ENCODE measurements around the gene SEZ6L2. TPM values are rescaled to one million over a fixed set of nuclear protein-coding genes. Genes with fewer than 3 reads are reported as not detected.

SEZ6L2 gene
- total and polyA plus RNA-seq, 2 of the 13 experiments (the other 11 are each of a cell fraction or from before 2014, with no cell fraction given): 14.9 to 16.9 TPM

DNA sequence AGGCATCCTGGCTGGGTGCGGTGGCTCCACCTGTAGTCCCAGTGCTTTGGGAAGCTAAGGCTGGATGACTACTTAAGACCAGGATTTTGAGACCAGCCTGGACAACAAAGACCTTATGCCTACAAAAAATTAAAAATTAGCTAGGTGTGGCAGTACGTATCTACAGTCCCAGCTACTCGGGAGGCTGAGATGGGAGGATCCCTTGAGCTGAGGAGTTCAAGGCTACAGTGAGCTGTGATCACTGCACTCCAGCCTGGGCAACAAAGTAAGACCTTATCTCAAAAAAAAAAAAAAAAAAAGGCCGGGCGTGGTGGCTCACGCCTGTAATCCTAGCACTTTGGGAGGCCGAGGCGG is 73.0 kb downstream of the SEZ6L2 start:
- Histone ChIP-seq H3K9ac (ENCODE audit: insufficient read depth, low read depth, low read length) (peak overlapping the region; percentile 6; the same call in 1 of the 2 replicates), H3K27ac (ENCODE audit: extremely low read length, insufficient read depth, low read length) (peak overlapping the region; percentile 16), H3K27me3 (ENCODE audit: control insufficient read depth in 1 of 2, insufficient read depth in 2 of 2, low read length in 2 of 2) (no peaks in the 10 kb centered on the region), H3K79me2 (ENCODE audit: insufficient read depth, low read length) (peaks cover 7% of the 10 kb centered on the region), H2AFZ (ENCODE audit: low read length) (no peak overlapping the region), H3K4me2 (ENCODE audit: low read depth, low read length) (peak overlapping the region; percentile 38), H3K4me3 (replicated peaks in 1 of 3; ENCODE audit: insufficient read depth in 1 of 3, low read depth in 2 of 3, low read length in 3 of 3) (no peak overlapping the region), H4K20me1 (ENCODE audit: insufficient read depth, low read length) (no peaks in the 10 kb centered on the region), H3K36me3 (replicated peaks in 1 of 2; ENCODE audit: control insufficient read depth in 1 of 2, insufficient read depth in 2 of 2, low read length in 2 of 2) (no peaks in the 10 kb centered on the region), H3K9me3 (ENCODE audit: low read length) (no peaks in the 10 kb centered on the region), H3K4me1 (ENCODE audit: insufficient read depth, low read length) (peaks cover 93% of the 10 kb centered on the region)
- intact Hi-C loops (cut with micrococcal nuclease; ENCODE audit: unreplicated experiment) (loop anchor here (5.0 kb wide), 1 partner anchor 36 kb away; the partner anchor contains the start of gene CDIPT), in situ Hi-C loops (cut with HindIII; ENCODE audit: extremely low pct_ligation_motif_present, low pct_unique_long_range_greater_than_20kb) (no loop called here)
- ATAC-seq: peak; percentile 1; the same call in 2 of the 3 replicates
- FAIRE-seq: peak; percentile 26
- POLR2A ChIA-PET: interaction anchor here (0.7 to 6.6 kb wide), 14 partner anchors 7 to 152 kb away, joined by 3 to 145 read pairs (median 4); partner anchors contain the start of genes CDIPT, MAZ, MVP and PAGR1
- no peak for DNase-seq (ENCODE audit: low spot score)
- CTCF ChIA-PET (ENCODE audit: low intra/inter-chr PET ratio, low total read pairs): no interaction called here
- no TSS peak for BruUV-seq (replicated peaks)
- TF ChIP-seq ZNF788 (CRISPR knock-in tag; IDR thresholded peaks at IDR 0.05; ENCODE audit: borderline replicate concordance) (0 out of 2 replicates have a peak, but pooled peaks have one; percentile 36), ZNF121 (CRISPR knock-in tag; IDR thresholded peaks at IDR 0.05) (0 out of 2 replicates have a peak, but pooled peaks have one; percentile 46), ZNF263 (CRISPR knock-in tag; IDR thresholded peaks at IDR 0.05) (peak; percentile 40; the same call in 1 of the 2 replicates), ZNF547 (CRISPR knock-in tag; IDR thresholded peaks at IDR 0.05) (0 out of 2 replicates have a peak, but pooled peaks have one; percentile 12), XRCC5 (optimal IDR thresholded peaks at IDR 0.05; ENCODE audit: low read length) (peak; percentile 5), KDM2A (CRISPR knock-in tag; IDR thresholded peaks at IDR 0.05; ENCODE audit: borderline replicate concordance, low read depth) (0 out of 2 replicates have a peak, but pooled peaks have one; percentile 2), ZNF605 (CRISPR knock-in tag; IDR thresholded peaks at IDR 0.05) (0 out of 2 replicates have a peak, but pooled peaks have one; percentile 18), CBX1 (IDR thresholded peaks at IDR 0.05; ENCODE audit: low read depth) (peak; percentile 40), TBX3 (IDR thresholded peaks at IDR 0.05; ENCODE audit: borderline replicate concordance) (no peak)
- TF ChIP-seq, protein P1, sequence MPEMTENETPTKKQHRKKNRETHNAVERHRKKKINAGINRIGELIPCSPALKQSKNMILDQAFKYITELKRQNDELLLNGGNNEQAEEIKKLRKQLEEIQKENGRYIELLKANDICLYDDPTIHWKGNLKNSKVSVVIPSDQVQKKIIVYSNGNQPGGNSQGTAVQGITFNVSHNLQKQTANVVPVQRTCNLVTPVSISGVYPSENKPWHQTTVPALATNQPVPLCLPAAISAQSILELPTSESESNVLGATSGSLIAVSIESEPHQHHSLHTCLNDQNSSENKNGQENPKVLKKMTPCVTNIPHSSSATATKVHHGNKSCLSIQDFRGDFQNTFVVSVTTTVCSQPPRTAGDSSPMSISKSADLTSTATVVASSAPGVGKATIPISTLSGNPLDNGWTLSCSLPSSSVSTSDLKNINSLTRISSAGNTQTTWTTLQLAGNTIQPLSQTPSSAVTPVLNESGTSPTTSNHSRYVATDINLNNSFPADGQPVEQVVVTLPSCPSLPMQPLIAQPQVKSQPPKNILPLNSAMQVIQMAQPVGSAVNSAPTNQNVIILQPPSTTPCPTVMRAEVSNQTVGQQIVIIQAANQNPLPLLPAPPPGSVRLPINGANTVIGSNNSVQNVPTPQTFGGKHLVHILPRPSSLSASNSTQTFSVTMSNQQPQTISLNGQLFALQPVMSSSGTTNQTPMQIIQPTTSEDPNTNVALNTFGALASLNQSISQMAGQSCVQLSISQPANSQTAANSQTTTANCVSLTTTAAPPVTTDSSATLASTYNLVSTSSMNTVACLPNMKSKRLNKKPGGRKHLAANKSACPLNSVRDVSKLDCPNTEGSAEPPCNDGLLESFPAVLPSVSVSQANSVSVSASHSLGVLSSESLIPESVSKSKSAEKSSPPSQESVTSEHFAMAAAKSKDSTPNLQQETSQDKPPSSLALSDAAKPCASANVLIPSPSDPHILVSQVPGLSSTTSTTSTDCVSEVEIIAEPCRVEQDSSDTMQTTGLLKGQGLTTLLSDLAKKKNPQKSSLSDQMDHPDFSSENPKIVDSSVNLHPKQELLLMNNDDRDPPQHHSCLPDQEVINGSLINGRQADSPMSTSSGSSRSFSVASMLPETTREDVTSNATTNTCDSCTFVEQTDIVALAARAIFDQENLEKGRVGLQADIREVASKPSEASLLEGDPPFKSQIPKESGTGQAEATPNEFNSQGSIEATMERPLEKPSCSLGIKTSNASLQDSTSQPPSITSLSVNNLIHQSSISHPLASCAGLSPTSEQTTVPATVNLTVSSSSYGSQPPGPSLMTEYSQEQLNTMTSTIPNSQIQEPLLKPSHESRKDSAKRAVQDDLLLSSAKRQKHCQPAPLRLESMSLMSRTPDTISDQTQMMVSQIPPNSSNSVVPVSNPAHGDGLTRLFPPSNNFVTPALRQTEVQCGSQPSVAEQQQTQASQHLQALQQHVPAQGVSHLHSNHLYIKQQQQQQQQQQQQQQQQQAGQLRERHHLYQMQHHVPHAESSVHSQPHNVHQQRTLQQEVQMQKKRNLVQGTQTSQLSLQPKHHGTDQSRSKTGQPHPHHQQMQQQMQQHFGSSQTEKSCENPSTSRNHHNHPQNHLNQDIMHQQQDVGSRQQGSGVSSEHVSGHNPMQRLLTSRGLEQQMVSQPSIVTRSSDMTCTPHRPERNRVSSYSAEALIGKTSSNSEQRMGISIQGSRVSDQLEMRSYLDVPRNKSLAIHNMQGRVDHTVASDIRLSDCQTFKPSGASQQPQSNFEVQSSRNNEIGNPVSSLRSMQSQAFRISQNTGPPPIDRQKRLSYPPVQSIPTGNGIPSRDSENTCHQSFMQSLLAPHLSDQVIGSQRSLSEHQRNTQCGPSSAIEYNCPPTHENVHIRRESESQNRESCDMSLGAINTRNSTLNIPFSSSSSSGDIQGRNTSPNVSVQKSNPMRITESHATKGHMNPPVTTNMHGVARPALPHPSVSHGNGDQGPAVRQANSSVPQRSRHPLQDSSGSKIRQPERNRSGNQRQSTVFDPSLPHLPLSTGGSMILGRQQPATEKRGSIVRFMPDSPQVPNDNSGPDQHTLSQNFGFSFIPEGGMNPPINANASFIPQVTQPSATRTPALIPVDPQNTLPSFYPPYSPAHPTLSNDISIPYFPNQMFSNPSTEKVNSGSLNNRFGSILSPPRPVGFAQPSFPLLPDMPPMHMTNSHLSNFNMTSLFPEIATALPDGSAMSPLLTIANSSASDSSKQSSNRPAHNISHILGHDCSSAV (CRISPR knock-in tag; IDR thresholded peaks at IDR 0.05; ENCODE audit: borderline replicate concordance): no peak
- WGBS (ENCODE audit: low lambda C conversion rate): 22% methylated on average over 8 of the region's 8 CpGs

All from HepG2 (cell line).